SK-MEL-5 (cell line): ENCODE data around the gene CDHR5. TPM values are rescaled to one million over a fixed set of nuclear protein-coding genes. Genes with fewer than 3 reads are reported as not detected.
"Not testable (repeated sequence)": the region's sequence is repeated elsewhere in the genome, so short reads cannot be mapped to it uniquely, and the experiment has no call there.

Experiments
- DNase-seq: peaks from one replicate; pipeline ENCODE4 v3.0.0-alpha.2; 2016; ENCODE audit warnings: low read depth, low spot score
- in situ Hi-C: cut with HindIII; loops from 2 replicates; pipeline ENCODE4 v1.10.0; 2016; ENCODE audit warnings: low sequenced_read_pairs, high pct_unique_total_duplicates, low pct_unique_long_range_greater_than_20kb
- polyA plus RNA-seq, 2 experiments: library from polyadenylated mRNA; depleted of rRNA; stranded (reverse); fragments of >200 nt; gene quantifications; 2 replicates each; pipeline ENCODE4 v1.2.3, GENCODE V29; 2015
- total RNA-seq: library from RNA; depleted of rRNA; stranded (reverse); fragments of >200 nt; shearing (Covaris generic); gene quantifications from 2 replicates; pipeline ENCODE4 v1.2.3, GENCODE V29; 2014; rRNA removed

Gene CDHR5
- not detected in 2 replicates for total RNA-seq
- not detected in 2 replicates for polyA plus RNA-seq (2015; cell fraction: cytosol; rRNA removed)
- not detected in 2 replicates for polyA plus RNA-seq (2015; cell fraction: nucleus; rRNA removed)

GRCh38 chr11:624705-625635 is at the start of gene CDHR5:
TSS of gene CDHR5 (minus strand) at chr11:624955. CDS start at chr11:624902, 53 bp downstream.
- in situ Hi-C loops: no loop called here
- DNase-seq: no peak

GRCh38 chr11:674406-674805 is 49.7 kb upstream of the CDHR5 start:
- in situ Hi-C loops: no loop called here
- DNase-seq: no peak

- DNase-seq: no peak
- in situ Hi-C loops: no loop called here
Observed at GRCh38 chr11:673866-674265, 49.1 kb upstream of the CDHR5 start.

- DNase-seq: no peak
- in situ Hi-C loops: no loop called here
Observed at GRCh38 chr11:665704-666281, 41.0 kb upstream of the CDHR5 start.

GRCh38 chr11:665062-665703 is 40.4 kb upstream of the CDHR5 start:
- in situ Hi-C loops: no loop called here
- no peak for DNase-seq

GRCh38 chr11:662689-663274 is 38.0 kb upstream of the CDHR5 start:
- peak; percentile 72 for DNase-seq
- in situ Hi-C loops: no loop called here

- in situ Hi-C loops: no loop called here
- DNase-seq: no peak
Observed at GRCh38 chr11:660681-661444, 36.1 kb upstream of the CDHR5 start.

- in situ Hi-C loops: no loop called here
- DNase-seq: no peak
Observed at GRCh38 chr11:660281-660680, 35.5 kb upstream of the CDHR5 start.

GRCh38 chr11:659532-660085 is 34.9 kb upstream of the CDHR5 start:
- DNase-seq: no peak
- in situ Hi-C loops: no loop called here

GRCh38 chr11:657691-658126 is 33.0 kb upstream of the CDHR5 start:
- in situ Hi-C loops: no loop called here
- no peak for DNase-seq

GRCh38 chr11:656866-657265 is 32.1 kb upstream of the CDHR5 start:
- DNase-seq: no peak
- in situ Hi-C loops: no loop called here

- no peak for DNase-seq
- in situ Hi-C loops: no loop called here
Observed at GRCh38 chr11:656426-656825, 31.7 kb upstream of the CDHR5 start.

- in situ Hi-C loops: no loop called here
- no peak for DNase-seq
Observed at GRCh38 chr11:655036-655726, 30.4 kb upstream of the CDHR5 start.

- DNase-seq, in situ Hi-C loops: not testable (repeated sequence)
Observed at GRCh38 chr11:654444-654843, 29.7 kb upstream of the CDHR5 start.

- DNase-seq: no peak
- in situ Hi-C loops: no loop called here
Observed at GRCh38 chr11:653837-654236, 29.1 kb upstream of the CDHR5 start.

- DNase-seq, in situ Hi-C loops: not testable (repeated sequence)
Observed at GRCh38 chr11:653136-653535, 28.4 kb upstream of the CDHR5 start.
